ENCODE measurements around the gene SEZ6L2.
"Not testable (repeated sequence)": the region's sequence is repeated elsewhere in the genome, so short reads cannot be mapped to it uniquely, and the experiment has no call there.

SEZ6L2 gene

GRCh38 chr16:29899516-29900101 is at the start of gene SEZ6L2:
Gene SEZ6L2 (minus strand): TSS chr16:29899550. CDS start chr16:29899019, 531 bp downstream.
- no peak for FAIRE-seq
- peak; percentile 89 for DNase-seq (ENCODE audit: low spot score)

GRCh38 chr16:29947897-29948296 is 48.5 kb upstream of the SEZ6L2 start:
- DNase-seq (ENCODE audit: low spot score) (no peak), FAIRE-seq (no peak)

GRCh38 chr16:29943846-29944799 is 44.8 kb upstream of the SEZ6L2 start:
- peak; percentile 87 for DNase-seq (ENCODE audit: low spot score)

GRCh38 chr16:29940656-29941055 is 41.3 kb upstream of the SEZ6L2 start:
- DNase-seq (ENCODE audit: low spot score), result no peak
- FAIRE-seq, result no peak

More at GRCh38 chr16:29943846-29944799, 44.8 kb upstream of the SEZ6L2 start:
- no peak for FAIRE-seq

- DNase-seq (ENCODE audit: low spot score); FAIRE-seq: not testable (repeated sequence)
Measured at GRCh38 chr16:29931750-29932149, 32.4 kb upstream of the SEZ6L2 start.

GRCh38 chr16:29927070-29927905 is 27.9 kb upstream of the SEZ6L2 start:
- no peak for FAIRE-seq
- DNase-seq (ENCODE audit: low spot score), result no peak

GRCh38 chr16:29926711-29927052 is 27.3 kb upstream of the SEZ6L2 start:
- peak; percentile 31 for DNase-seq (ENCODE audit: low spot score)
- no peak for FAIRE-seq

- FAIRE-seq (no peak), DNase-seq (ENCODE audit: low spot score) (peak; percentile 94)
Measured at GRCh38 chr16:29925781-29926710, 26.7 kb upstream of the SEZ6L2 start, which contains the start of gene KCTD13. Gene KCTD13 (minus strand): TSS chr16:29926226. CDS start chr16:29926033, 193 bp downstream.

GRCh38 chr16:29925105-29925756 is 25.9 kb upstream of the SEZ6L2 start:
- no peak for FAIRE-seq
- no peak for DNase-seq (ENCODE audit: low spot score)

- no peak for FAIRE-seq
- no peak for DNase-seq (ENCODE audit: low spot score)
Measured at GRCh38 chr16:29922986-29923501, 23.7 kb upstream of the SEZ6L2 start.

GRCh38 chr16:29922326-29922725 is 23.0 kb upstream of the SEZ6L2 start:
- FAIRE-seq (no peak), DNase-seq (ENCODE audit: low spot score) (no peak)

GRCh38 chr16:29921034-29921385 is 21.7 kb upstream of the SEZ6L2 start:
- no peak for DNase-seq (ENCODE audit: low spot score)
- FAIRE-seq, result no peak

GRCh38 chr16:29920288-29921033 is 21.1 kb upstream of the SEZ6L2 start:
- DNase-seq (ENCODE audit: low spot score) (no peak), FAIRE-seq (no peak)

- FAIRE-seq (no peak), DNase-seq (ENCODE audit: low spot score) (no peak)
Measured at GRCh38 chr16:29916979-29917378, 17.6 kb upstream of the SEZ6L2 start.

GRCh38 chr16:29915590-29916247 is 16.4 kb upstream of the SEZ6L2 start:
- DNase-seq (ENCODE audit: low spot score) (no peak), FAIRE-seq (no peak)

GRCh38 chr16:29913514-29913913 is 14.2 kb upstream of the SEZ6L2 start:
- FAIRE-seq (no peak), DNase-seq (ENCODE audit: low spot score) (no peak)

- FAIRE-seq (no peak), DNase-seq (ENCODE audit: low spot score) (no peak)
Measured at GRCh38 chr16:29912087-29912486, 12.7 kb upstream of the SEZ6L2 start.

GRCh38 chr16:29911676-29912010 is 12.3 kb upstream of the SEZ6L2 start:
- no peak for FAIRE-seq
- no peak for DNase-seq (ENCODE audit: low spot score)
